NB4 (cell line): ENCODE measurements around the gene BICD1.

Experiments used
- POLR2A ChIP-seq: IDR thresholded peaks from 2 replicates; pipeline ENCODE4 v1.6.1; 2011; ENCODE audit warnings: mild to moderate bottlenecking; ENCODE audit not compliant: insufficient read length; ENCODE audit errors: extremely low read depth
- TF ChIP-seq, protein P1 (sequence below): IDR thresholded peaks from one replicate; pipeline ENCODE4 v1.5.1; 2012; ENCODE audit warnings: low read depth, low read length
- TF ChIP-seq, protein P2 (sequence below): IDR thresholded peaks from 2 replicates; pipeline ENCODE4 v1.6.1; 2011; ENCODE audit warnings: low read depth, low read length

DNA sequence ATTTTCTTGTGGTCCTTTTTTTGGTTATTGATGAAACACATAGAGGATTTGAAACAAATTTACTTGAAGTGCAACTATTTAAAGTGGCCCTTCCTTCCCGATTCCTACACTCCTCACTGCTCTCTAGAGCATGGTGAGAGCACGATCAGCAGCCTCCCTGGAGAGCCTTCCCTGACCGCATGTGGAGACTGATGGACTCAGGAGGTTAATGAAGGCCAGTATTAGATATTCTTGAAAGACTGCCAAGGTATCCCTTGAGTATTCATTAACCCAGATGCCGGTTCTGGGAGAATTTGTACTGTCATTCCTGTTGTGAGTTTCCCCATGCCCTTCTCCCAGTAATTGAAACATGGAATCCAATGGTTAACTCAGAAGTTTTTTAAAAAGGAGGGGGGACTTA, 189.9 kb downstream of the BICD1 start:
- TF ChIP-seq, protein P1, sequence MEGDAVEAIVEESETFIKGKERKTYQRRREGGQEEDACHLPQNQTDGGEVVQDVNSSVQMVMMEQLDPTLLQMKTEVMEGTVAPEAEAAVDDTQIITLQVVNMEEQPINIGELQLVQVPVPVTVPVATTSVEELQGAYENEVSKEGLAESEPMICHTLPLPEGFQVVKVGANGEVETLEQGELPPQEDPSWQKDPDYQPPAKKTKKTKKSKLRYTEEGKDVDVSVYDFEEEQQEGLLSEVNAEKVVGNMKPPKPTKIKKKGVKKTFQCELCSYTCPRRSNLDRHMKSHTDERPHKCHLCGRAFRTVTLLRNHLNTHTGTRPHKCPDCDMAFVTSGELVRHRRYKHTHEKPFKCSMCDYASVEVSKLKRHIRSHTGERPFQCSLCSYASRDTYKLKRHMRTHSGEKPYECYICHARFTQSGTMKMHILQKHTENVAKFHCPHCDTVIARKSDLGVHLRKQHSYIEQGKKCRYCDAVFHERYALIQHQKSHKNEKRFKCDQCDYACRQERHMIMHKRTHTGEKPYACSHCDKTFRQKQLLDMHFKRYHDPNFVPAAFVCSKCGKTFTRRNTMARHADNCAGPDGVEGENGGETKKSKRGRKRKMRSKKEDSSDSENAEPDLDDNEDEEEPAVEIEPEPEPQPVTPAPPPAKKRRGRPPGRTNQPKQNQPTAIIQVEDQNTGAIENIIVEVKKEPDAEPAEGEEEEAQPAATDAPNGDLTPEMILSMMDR: no peak
- TF ChIP-seq POLR2A: no peak
- TF ChIP-seq, protein P2, sequence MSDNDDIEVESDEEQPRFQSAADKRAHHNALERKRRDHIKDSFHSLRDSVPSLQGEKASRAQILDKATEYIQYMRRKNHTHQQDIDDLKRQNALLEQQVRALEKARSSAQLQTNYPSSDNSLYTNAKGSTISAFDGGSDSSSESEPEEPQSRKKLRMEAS: no peak
